ENCODE results near the gene TMEM269.

Gene TMEM269

GRCh38 chr1:42777852-42778251 is 6.9 kb upstream of the TMEM269 start:
- Histone ChIP-seq H3K4me3 (ENCODE audit: low read depth, low read length) (no peak overlapping the region), H3K4me1 (ENCODE audit: control insufficient read depth, insufficient read depth, low read length, unreplicated experiment) (no peaks in the 10 kb centered on the region), H3K27ac (ENCODE audit: low read depth, low read length) (no peak overlapping the region), H2AFZ (ENCODE audit: low read length, unreplicated experiment) (no peak overlapping the region), H3K79me2 (ENCODE audit: control insufficient read depth, insufficient read depth, low read length, unreplicated experiment) (no peaks in the 10 kb centered on the region), H3K27me3 (ENCODE audit: insufficient read depth, low read length) (no peaks in the 10 kb centered on the region), H3K36me3 (ENCODE audit: insufficient read depth, low read length) (peaks cover 10% of the 10 kb centered on the region)

GRCh38 chr1:42779725-42780124 is 5.1 kb upstream of the TMEM269 start:
- H3K4me3 ChIP-seq (ENCODE audit: low read depth, low read length): no peak overlapping the region
- H2AFZ ChIP-seq (ENCODE audit: low read length, unreplicated experiment): no peak overlapping the region
- H3K27ac ChIP-seq (ENCODE audit: low read depth, low read length): no peak overlapping the region
- H3K79me2 ChIP-seq (ENCODE audit: control insufficient read depth, insufficient read depth, low read length, unreplicated experiment): no peaks in the 10 kb centered on the region
- peaks cover 7% of the 10 kb centered on the region; the same call in 1 of the 2 replicates for H3K36me3 ChIP-seq (ENCODE audit: insufficient read depth, low read length)
- H3K4me1 ChIP-seq (ENCODE audit: control insufficient read depth, insufficient read depth, low read length, unreplicated experiment): no peaks in the 10 kb centered on the region
- no peaks in the 10 kb centered on the region for H3K27me3 ChIP-seq (ENCODE audit: insufficient read depth, low read length)

GRCh38 chr1:42780176-42780575 is 4.6 kb upstream of the TMEM269 start:
- peaks cover 3% of the 10 kb centered on the region; the same call in 1 of the 2 replicates for H3K36me3 ChIP-seq (ENCODE audit: insufficient read depth, low read length)
- no peaks in the 10 kb centered on the region for H3K79me2 ChIP-seq (ENCODE audit: control insufficient read depth, insufficient read depth, low read length, unreplicated experiment)
- no peak overlapping the region for H3K4me3 ChIP-seq (ENCODE audit: low read depth, low read length)
- no peaks in the 10 kb centered on the region for H3K4me1 ChIP-seq (ENCODE audit: control insufficient read depth, insufficient read depth, low read length, unreplicated experiment)
- no peak overlapping the region for H3K27ac ChIP-seq (ENCODE audit: low read depth, low read length)
- no peaks in the 10 kb centered on the region for H3K27me3 ChIP-seq (ENCODE audit: insufficient read depth, low read length)
- H2AFZ ChIP-seq (ENCODE audit: low read length, unreplicated experiment): no peak overlapping the region

GRCh38 chr1:42783092-42783491 is 1.7 kb upstream of the TMEM269 start:
- H2AFZ ChIP-seq (ENCODE audit: low read length, unreplicated experiment): no peak overlapping the region
- no peaks in the 10 kb centered on the region for H3K27me3 ChIP-seq (ENCODE audit: insufficient read depth, low read length)
- H3K36me3 ChIP-seq (ENCODE audit: insufficient read depth, low read length): no peaks in the 10 kb centered on the region
- no peaks in the 10 kb centered on the region for H3K79me2 ChIP-seq (ENCODE audit: control insufficient read depth, insufficient read depth, low read length, unreplicated experiment)
- peaks cover 6% of the 10 kb centered on the region for H3K4me1 ChIP-seq (ENCODE audit: control insufficient read depth, insufficient read depth, low read length, unreplicated experiment)
- H3K27ac ChIP-seq (ENCODE audit: low read depth, low read length): no peak overlapping the region
- no peak overlapping the region for H3K4me3 ChIP-seq (ENCODE audit: low read depth, low read length)

- Histone ChIP-seq H3K4me1 (ENCODE audit: control insufficient read depth, insufficient read depth, low read length, unreplicated experiment) (peaks cover 6% of the 10 kb centered on the region), H3K36me3 (ENCODE audit: insufficient read depth, low read length) (no peaks in the 10 kb centered on the region), H2AFZ (ENCODE audit: low read length, unreplicated experiment) (no peak overlapping the region), H3K27ac (ENCODE audit: low read depth, low read length) (no peak overlapping the region), H3K4me3 (ENCODE audit: low read depth, low read length) (0 out of 2 replicates have a peak overlapping the region, but pooled peaks have one; percentile 74), H3K79me2 (ENCODE audit: control insufficient read depth, insufficient read depth, low read length, unreplicated experiment) (no peaks in the 10 kb centered on the region), H3K27me3 (ENCODE audit: insufficient read depth, low read length) (no peaks in the 10 kb centered on the region)
These were observed 245 bp upstream of the TMEM269 start for GRCh38 chr1:42784547-42784945.

- H3K4me3 ChIP-seq (ENCODE audit: low read depth, low read length): no peak overlapping the region
- H3K27me3 ChIP-seq (ENCODE audit: insufficient read depth, low read length): no peaks in the 10 kb centered on the region
- no peaks in the 10 kb centered on the region for H3K79me2 ChIP-seq (ENCODE audit: control insufficient read depth, insufficient read depth, low read length, unreplicated experiment)
- H2AFZ ChIP-seq (ENCODE audit: low read length, unreplicated experiment): no peak overlapping the region
- no peaks in the 10 kb centered on the region for H3K36me3 ChIP-seq (ENCODE audit: insufficient read depth, low read length)
- H3K27ac ChIP-seq (ENCODE audit: low read depth, low read length): no peak overlapping the region
- H3K4me1 ChIP-seq (ENCODE audit: control insufficient read depth, insufficient read depth, low read length, unreplicated experiment): peaks cover 6% of the 10 kb centered on the region
These were observed 1.3 kb downstream of the TMEM269 start for GRCh38 chr1:42786097-42786496.

GRCh38 chr1:42788021-42788420 is 3.2 kb downstream of the TMEM269 start:
- Histone ChIP-seq H3K4me3 (ENCODE audit: low read depth, low read length) (no peak overlapping the region), H3K79me2 (ENCODE audit: control insufficient read depth, insufficient read depth, low read length, unreplicated experiment) (no peaks in the 10 kb centered on the region), H3K27me3 (ENCODE audit: insufficient read depth, low read length) (no peaks in the 10 kb centered on the region), H2AFZ (ENCODE audit: low read length, unreplicated experiment) (no peak overlapping the region), H3K4me1 (ENCODE audit: control insufficient read depth, insufficient read depth, low read length, unreplicated experiment) (peaks cover 6% of the 10 kb centered on the region), H3K36me3 (ENCODE audit: insufficient read depth, low read length) (no peaks in the 10 kb centered on the region), H3K27ac (ENCODE audit: low read depth, low read length) (no peak overlapping the region)

GRCh38 chr1:42793824-42794223 is 9.0 kb downstream of the TMEM269 start:
- Histone ChIP-seq H3K4me1 (ENCODE audit: control insufficient read depth, insufficient read depth, low read length, unreplicated experiment) (no peaks in the 10 kb centered on the region), H3K4me3 (ENCODE audit: low read depth, low read length) (no peak overlapping the region), H3K27me3 (ENCODE audit: insufficient read depth, low read length) (no peaks in the 10 kb centered on the region), H3K36me3 (ENCODE audit: insufficient read depth, low read length) (no peaks in the 10 kb centered on the region), H3K79me2 (ENCODE audit: control insufficient read depth, insufficient read depth, low read length, unreplicated experiment) (no peaks in the 10 kb centered on the region), H3K27ac (ENCODE audit: low read depth, low read length) (no peak overlapping the region), H2AFZ (ENCODE audit: low read length, unreplicated experiment) (no peak overlapping the region)

- H3K36me3 ChIP-seq (ENCODE audit: insufficient read depth, low read length): no peaks in the 10 kb centered on the region
- H3K4me3 ChIP-seq (ENCODE audit: low read depth, low read length): no peak overlapping the region
- H2AFZ ChIP-seq (ENCODE audit: low read length, unreplicated experiment): no peak overlapping the region
- no peaks in the 10 kb centered on the region for H3K4me1 ChIP-seq (ENCODE audit: control insufficient read depth, insufficient read depth, low read length, unreplicated experiment)
- H3K27me3 ChIP-seq (ENCODE audit: insufficient read depth, low read length): no peaks in the 10 kb centered on the region
- no peaks in the 10 kb centered on the region for H3K79me2 ChIP-seq (ENCODE audit: control insufficient read depth, insufficient read depth, low read length, unreplicated experiment)
- no peak overlapping the region for H3K27ac ChIP-seq (ENCODE audit: low read depth, low read length)
These were observed 12.6 kb downstream of the TMEM269 start for GRCh38 chr1:42797414-42797813.

GRCh38 chr1:42797979-42798378 is 13.2 kb downstream of the TMEM269 start:
- no peaks in the 10 kb centered on the region for H3K79me2 ChIP-seq (ENCODE audit: control insufficient read depth, insufficient read depth, low read length, unreplicated experiment)
- H3K4me1 ChIP-seq (ENCODE audit: control insufficient read depth, insufficient read depth, low read length, unreplicated experiment): no peaks in the 10 kb centered on the region
- H3K27me3 ChIP-seq (ENCODE audit: insufficient read depth, low read length): no peaks in the 10 kb centered on the region
- no peak overlapping the region for H2AFZ ChIP-seq (ENCODE audit: low read length, unreplicated experiment)
- no peak overlapping the region for H3K27ac ChIP-seq (ENCODE audit: low read depth, low read length)
- no peaks in the 10 kb centered on the region for H3K36me3 ChIP-seq (ENCODE audit: insufficient read depth, low read length)
- no peak overlapping the region for H3K4me3 ChIP-seq (ENCODE audit: low read depth, low read length)

- no peaks in the 10 kb centered on the region for H3K27me3 ChIP-seq (ENCODE audit: insufficient read depth, low read length)
- H3K4me1 ChIP-seq (ENCODE audit: control insufficient read depth, insufficient read depth, low read length, unreplicated experiment): no peaks in the 10 kb centered on the region
- H3K4me3 ChIP-seq (ENCODE audit: low read depth, low read length): no peak overlapping the region
- no peaks in the 10 kb centered on the region for H3K79me2 ChIP-seq (ENCODE audit: control insufficient read depth, insufficient read depth, low read length, unreplicated experiment)
- H3K27ac ChIP-seq (ENCODE audit: low read depth, low read length): no peak overlapping the region
- no peaks in the 10 kb centered on the region for H3K36me3 ChIP-seq (ENCODE audit: insufficient read depth, low read length)
- no peak overlapping the region for H2AFZ ChIP-seq (ENCODE audit: low read length, unreplicated experiment)
These were observed 17.2 kb downstream of the TMEM269 start for GRCh38 chr1:42801832-42802473.

Data from ACC112 (cell line).